MM.1S (cell line): ENCODE results near the gene CLCN7.

Source experiments
- EZH2 ChIP-seq: fragments of 300-600 bp; sonication (generic); optimal IDR thresholded peaks from 2 replicates; pipeline ENCODE3; 2017; ENCODE audit warnings: low read depth, mild to moderate bottlenecking, antibody characterized with exemption, low read length, mixed read lengths
- TF ChIP-seq, protein P1 (sequence below): fragments of 300-600 bp; sonication (generic); IDR thresholded peaks from 2 replicates; pipeline ENCODE4 v1.5.1; 2016; ENCODE audit warnings: antibody characterized with exemption, low read length, mixed read lengths

DNA sequence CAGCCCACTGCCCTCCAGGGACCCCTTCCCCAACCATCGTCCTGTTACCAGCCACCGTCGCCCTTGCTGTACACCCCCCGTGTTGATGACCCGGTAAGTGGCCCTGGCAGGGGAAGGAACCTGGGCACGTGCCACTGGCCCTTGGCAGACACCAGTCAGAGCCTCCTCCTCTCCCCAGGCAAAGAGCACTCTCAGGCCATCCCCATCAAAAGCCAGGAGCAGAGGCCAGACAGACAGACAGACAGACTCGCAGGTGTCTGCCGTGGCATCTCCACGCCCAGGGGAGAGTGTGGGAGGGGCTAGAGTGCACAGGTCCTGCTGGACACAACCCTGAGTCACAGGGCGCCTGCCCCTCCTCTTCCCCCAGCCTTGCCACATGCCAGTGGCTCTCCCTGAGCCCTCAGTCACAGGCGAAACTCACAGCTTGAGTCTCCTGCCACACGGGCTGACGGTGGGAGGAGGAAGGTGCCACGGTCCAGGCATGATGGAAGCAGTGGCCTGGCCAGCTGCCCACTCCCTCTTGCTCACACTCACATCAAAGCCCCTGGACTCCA lies 7.8 kb downstream of the CLCN7 start:
- no peak for TF ChIP-seq EZH2
- TF ChIP-seq, protein P1, sequence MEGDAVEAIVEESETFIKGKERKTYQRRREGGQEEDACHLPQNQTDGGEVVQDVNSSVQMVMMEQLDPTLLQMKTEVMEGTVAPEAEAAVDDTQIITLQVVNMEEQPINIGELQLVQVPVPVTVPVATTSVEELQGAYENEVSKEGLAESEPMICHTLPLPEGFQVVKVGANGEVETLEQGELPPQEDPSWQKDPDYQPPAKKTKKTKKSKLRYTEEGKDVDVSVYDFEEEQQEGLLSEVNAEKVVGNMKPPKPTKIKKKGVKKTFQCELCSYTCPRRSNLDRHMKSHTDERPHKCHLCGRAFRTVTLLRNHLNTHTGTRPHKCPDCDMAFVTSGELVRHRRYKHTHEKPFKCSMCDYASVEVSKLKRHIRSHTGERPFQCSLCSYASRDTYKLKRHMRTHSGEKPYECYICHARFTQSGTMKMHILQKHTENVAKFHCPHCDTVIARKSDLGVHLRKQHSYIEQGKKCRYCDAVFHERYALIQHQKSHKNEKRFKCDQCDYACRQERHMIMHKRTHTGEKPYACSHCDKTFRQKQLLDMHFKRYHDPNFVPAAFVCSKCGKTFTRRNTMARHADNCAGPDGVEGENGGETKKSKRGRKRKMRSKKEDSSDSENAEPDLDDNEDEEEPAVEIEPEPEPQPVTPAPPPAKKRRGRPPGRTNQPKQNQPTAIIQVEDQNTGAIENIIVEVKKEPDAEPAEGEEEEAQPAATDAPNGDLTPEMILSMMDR: no peak
